CD8-positive, alpha-beta memory T cell (primary cell): ENCODE measurements around the gene RALA. TPM values are rescaled to one million over a fixed set of nuclear protein-coding genes. Genes with fewer than 3 reads are reported as not detected.

Experiments used
- CTCF ChIA-PET: fragments of 350-600 bp; sonication (Branson Sonifier 250); formaldehyde crosslinking; loops from one replicate; lab custom pipeline; 2021; ENCODE audit warnings: antibody characterized with exemption; lab: Charles Lee
- POLR2A ChIA-PET: fragments of 350-600 bp; sonication (Branson Sonifier 250); formaldehyde crosslinking; loops from one replicate; lab custom pipeline; 2021; ENCODE audit warnings: antibody characterized with exemption; lab: Charles Lee
- DNase-seq, 5 donors: peaks; one replicate each; pipeline versions ENCODE4 v3.0.0 to v3.0.0-alpha.2; 2020 to 2022; ENCODE audit warnings: mixed read lengths in 1 of 5
- H3K27ac ChIP-seq: one replicate; pipeline ENCODE4 v1.7.0; 2013; ENCODE audit warnings: low read depth, mild to moderate bottlenecking, low read length, moderate library complexity
- H3K27me3 ChIP-seq: 2 replicates; pipeline ENCODE4 v1.7.0; 2013; ENCODE audit warnings: low read length, mild to moderate bottlenecking; ENCODE audit not compliant: insufficient read depth, poor library complexity, severe bottlenecking
- H3K36me3 ChIP-seq: 2 replicates; pipeline ENCODE4 v1.7.0; 2013; ENCODE audit warnings: mild to moderate bottlenecking, low read length, moderate library complexity; ENCODE audit not compliant: insufficient read depth
- H3K4me1 ChIP-seq: 2 replicates; pipeline ENCODE4 v1.7.0; 2013; ENCODE audit warnings: mild to moderate bottlenecking, low read length, moderate library complexity; ENCODE audit not compliant: insufficient read depth
- H3K4me3 ChIP-seq: 2 replicates; pipeline ENCODE4 v1.7.0; 2013; ENCODE audit warnings: mild to moderate bottlenecking, low read length
- H3K9me3 ChIP-seq: 2 replicates; pipeline ENCODE4 v1.7.0; 2013; ENCODE audit warnings: mild to moderate bottlenecking, low read length
- H3K27ac Mint-ChIP-seq, 8 donors: one replicate each; pipeline ENCODE4 v1.8.0; 2020 to 2021; ENCODE audit warnings: mixed read lengths in 8 of 8, mild to moderate bottlenecking in 6 of 8, inconsistent platforms in 3 of 8, moderate library complexity in 3 of 8
- H3K27me3 Mint-ChIP-seq, 2 donors: one replicate each; pipeline ENCODE4 v1.8.0; 2020 to 2021; ENCODE audit warnings: mixed read lengths in 2 of 2, mild to moderate bottlenecking in 1 of 2, moderate library complexity in 1 of 2
- H3K36me3 Mint-ChIP-seq, 3 donors: one replicate each; pipeline ENCODE4 v1.8.0; 2020 to 2021; ENCODE audit warnings: mixed read lengths in 3 of 3, inconsistent platforms in 1 of 3, mild to moderate bottlenecking in 1 of 3
- H3K4me1 Mint-ChIP-seq, 3 donors: one replicate each; pipeline ENCODE4 v1.8.0; 2020 to 2021; ENCODE audit warnings: mixed read lengths in 3 of 3, inconsistent platforms in 1 of 3, mild to moderate bottlenecking in 1 of 3
- H3K4me3 Mint-ChIP-seq, 7 donors: one replicate each; pipeline ENCODE4 v1.8.0; 2020 to 2021; ENCODE audit warnings: mixed read lengths in 7 of 7, mild to moderate bottlenecking in 6 of 7, moderate library complexity in 4 of 7, inconsistent platforms in 2 of 7
- H3K9me3 Mint-ChIP-seq, 5 donors: one replicate each; pipeline ENCODE4 v1.8.0; 2020 to 2022; ENCODE audit warnings: mixed read lengths in 5 of 5, mild to moderate bottlenecking in 3 of 5, moderate library complexity in 2 of 5, inconsistent platforms in 1 of 5
- polyA plus RNA-seq: library from polyadenylated mRNA; unstranded; fragments of 300-500 nt; fragmentation: Illumina TruSeq; gene quantifications from one replicate; pipeline ENCODE4 v1.2.3, GENCODE V29; 2021
- total RNA-seq, 2 experiments: library from RNA; stranded (reverse); gene quantifications; one replicate each; pipeline ENCODE4 v1.2.3, GENCODE V29; 2021

RALA gene
- total and polyA plus RNA-seq, 3 experiments from 2014 or later: 32.9 to 38.6 (median 33.0) TPM

GRCh38 chr7:39588416-39588815, 35.0 kb upstream of the RALA start:
- ChIA-PET POLR2A (interaction anchor here (1.1 kb wide), 1 partner anchor 369 kb away, joined by 3 read pairs; no protein-coding TSS in a partner anchor), CTCF (interaction anchor here (1.4 to 3.0 kb wide), 4 partner anchors 8 to 158 kb away, joined by 3 to 21 read pairs (median 4); no protein-coding TSS in a partner anchor)
- Mint-ChIP-seq H3K4me1 (peaks cover 14 to 43% (median 24%) of the 10 kb centered on the region in 3 donors), H3K4me3 (no peak overlapping the region), H3K27me3 (no peaks in the 10 kb centered on the region), H3K27ac (no peak overlapping the region), H3K36me3 (no peaks in the 10 kb centered on the region), H3K9me3 (no peaks in the 10 kb centered on the region)
- H3K9me3 ChIP-seq: no peaks in the 10 kb centered on the region
- no peak overlapping the region for H3K27ac ChIP-seq
- no peak for DNase-seq
- H3K4me1 ChIP-seq: peaks cover 11% of the 10 kb centered on the region
- no peak overlapping the region for H3K4me3 ChIP-seq
- H3K27me3 ChIP-seq: no peaks in the 10 kb centered on the region
- no peaks in the 10 kb centered on the region for H3K36me3 ChIP-seq

- POLR2A ChIA-PET: interaction anchor here (1.1 kb wide), 2 partner anchors 34 to 368 kb away, joined by 3 to 4 read pairs; partner anchors contain the start of gene RALA
- H3K27me3 Mint-ChIP-seq: peaks cover 0 to 7% of the 10 kb centered on the region in 2 donors
These were observed 33.9 kb upstream of the RALA start for GRCh38 chr7:39589323-39590111.

DNA sequence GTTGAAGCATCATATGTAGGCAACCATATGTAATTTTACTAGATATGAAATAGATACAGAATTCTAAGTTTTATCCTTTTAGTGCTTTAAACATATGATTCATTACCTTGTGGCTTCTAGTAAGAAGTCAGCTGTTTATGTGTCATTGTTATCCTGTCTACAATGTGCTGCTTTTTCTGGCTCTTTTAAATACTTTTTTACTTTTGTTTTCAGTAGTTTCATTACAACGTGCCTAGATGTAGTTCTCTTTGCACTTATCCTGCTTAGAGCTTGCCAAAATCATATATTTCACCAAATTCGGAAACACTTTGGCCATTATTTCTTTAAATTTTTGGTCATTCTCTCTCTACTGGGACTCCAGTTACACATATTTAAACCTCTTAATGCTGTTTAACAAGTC, 30.8 kb upstream of the RALA start:
- CTCF ChIA-PET: interaction anchor here (1.3 to 2.0 kb wide), 3 partner anchors 12 to 140 kb away, joined by 4 to 8 read pairs (median 4); partner anchors contain the start of gene RALA
- POLR2A ChIA-PET: no interaction called here

More at GRCh38 chr7:39589323-39590111, 33.9 kb upstream of the RALA start:
- Histone ChIP-seq H3K27ac (peak overlapping the region; percentile 44), H3K4me3 (no peak overlapping the region), H3K36me3 (no peaks in the 10 kb centered on the region), H3K9me3 (no peaks in the 10 kb centered on the region), H3K4me1 (peaks cover 11% of the 10 kb centered on the region), H3K27me3 (no peaks in the 10 kb centered on the region)
- H3K4me3 Mint-ChIP-seq: peak overlapping the region in 3 of 7 donors; percentile 27 to 73 (median 42)
- DNase-seq: peak; percentile 13 to 82 (median 57)
- H3K9me3 Mint-ChIP-seq: no peaks in the 10 kb centered on the region
- CTCF ChIA-PET: interaction anchor here (1.1 to 3.0 kb wide), 7 partner anchors 9 to 157 kb away, joined by 3 to 21 read pairs (median 4); partner anchors contain the start of gene RALA
- H3K36me3 Mint-ChIP-seq: no peaks in the 10 kb centered on the region
- H3K27ac Mint-ChIP-seq: peak overlapping the region in 7 of 8 donors; percentile 5 to 91 (median 52)
- peaks cover 14 to 46% (median 24%) of the 10 kb centered on the region in 3 donors for H3K4me1 Mint-ChIP-seq

DNA sequence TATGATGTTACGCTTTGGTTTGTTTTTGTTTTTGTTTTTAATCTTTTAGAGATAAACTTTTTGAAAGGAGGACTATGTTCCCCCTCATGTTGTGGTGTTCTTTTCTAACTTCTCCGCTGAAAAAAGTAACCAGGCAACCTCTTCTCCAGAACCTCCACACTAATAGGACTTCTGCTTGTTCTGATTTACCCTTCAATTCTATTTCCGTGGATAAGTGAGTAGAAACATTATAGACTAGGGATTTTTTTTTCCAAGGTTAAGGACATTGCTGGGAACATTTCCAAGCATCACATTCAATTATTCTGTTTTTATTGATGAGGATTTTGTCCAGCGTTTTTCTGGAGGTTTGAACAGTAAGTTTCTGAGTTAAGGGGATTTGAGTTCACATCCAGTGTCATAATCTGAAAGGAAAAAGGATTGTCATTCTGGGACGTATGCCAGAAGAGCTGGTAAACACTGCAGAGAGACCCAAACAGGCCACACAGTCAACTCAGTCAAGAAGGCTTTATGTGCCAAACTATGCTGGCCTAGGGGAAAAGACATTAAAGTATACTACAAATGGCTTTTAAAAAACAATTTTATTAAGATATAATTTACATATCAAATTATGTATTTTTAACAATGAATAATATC, 28.3 kb upstream of the RALA start:
- H3K27ac Mint-ChIP-seq: no peak overlapping the region
- H3K36me3 Mint-ChIP-seq: no peaks in the 10 kb centered on the region
- no peaks in the 10 kb centered on the region for H3K4me1 ChIP-seq
- H3K4me3 Mint-ChIP-seq: no peak overlapping the region
- no peaks in the 10 kb centered on the region for H3K36me3 ChIP-seq
- H3K27ac ChIP-seq: no peak overlapping the region
- DNase-seq: no peak
- H3K9me3 ChIP-seq: no peaks in the 10 kb centered on the region
- H3K27me3 ChIP-seq: no peaks in the 10 kb centered on the region
- no peaks in the 10 kb centered on the region for H3K9me3 Mint-ChIP-seq
- ChIA-PET CTCF (interaction anchor here (1.1 kb wide), 1 partner anchor 301 kb away, joined by 3 read pairs; no protein-coding TSS in a partner anchor), POLR2A (no interaction called here)
- H3K4me3 ChIP-seq: no peak overlapping the region
- peaks cover 7 to 28% (median 15%) of the 10 kb centered on the region in 3 donors for H3K4me1 Mint-ChIP-seq
- peaks cover 0 to 10% of the 10 kb centered on the region in 2 donors for H3K27me3 Mint-ChIP-seq

More for the DNA sequence above, 30.8 kb upstream of the RALA start:
- DNase-seq: no peak
- Histone ChIP-seq H3K4me1 (peaks cover 11% of the 10 kb centered on the region), H3K27me3 (no peaks in the 10 kb centered on the region), H3K27ac (no peak overlapping the region), H3K36me3 (no peaks in the 10 kb centered on the region), H3K9me3 (no peaks in the 10 kb centered on the region), H3K4me3 (no peak overlapping the region)
- H3K4me3 Mint-ChIP-seq: peak overlapping the region in 1 of 7 donors; percentile 37
- no peaks in the 10 kb centered on the region for H3K9me3 Mint-ChIP-seq
- peak overlapping the region in 2 of 8 donors; percentile 23 to 45 for H3K27ac Mint-ChIP-seq
- H3K4me1 Mint-ChIP-seq: peaks cover 14 to 46% (median 24%) of the 10 kb centered on the region in 3 donors
- no peaks in the 10 kb centered on the region for H3K36me3 Mint-ChIP-seq
- peaks cover 0 to 10% of the 10 kb centered on the region in 2 donors for H3K27me3 Mint-ChIP-seq

- no peak overlapping the region for H3K4me3 ChIP-seq
- H3K27ac Mint-ChIP-seq: no peak overlapping the region
- H3K4me1 Mint-ChIP-seq: peaks cover 10 to 26% (median 24%) of the 10 kb centered on the region in 3 donors
- POLR2A ChIA-PET: no interaction called here
- no peaks in the 10 kb centered on the region for H3K27me3 ChIP-seq
- H3K36me3 Mint-ChIP-seq: peaks cover 0 to 6% (median 3%) of the 10 kb centered on the region in 3 donors
- peaks cover 14% of the 10 kb centered on the region for H3K4me1 ChIP-seq
- no peak for DNase-seq
- no peaks in the 10 kb centered on the region for H3K9me3 ChIP-seq
- peaks cover under 1 to 11% of the 10 kb centered on the region in 2 donors for H3K27me3 Mint-ChIP-seq
- no peaks in the 10 kb centered on the region for H3K36me3 ChIP-seq
- H3K9me3 Mint-ChIP-seq: no peaks in the 10 kb centered on the region
- CTCF ChIA-PET: no interaction called here
- H3K27ac ChIP-seq: no peak overlapping the region
- no peak overlapping the region for H3K4me3 Mint-ChIP-seq
These were observed 21.0 kb upstream of the RALA start for GRCh38 chr7:39602351-39602750.

- Mint-ChIP-seq H3K4me3 (no peak overlapping the region), H3K27ac (peak overlapping the region in 1 of 8 donors; percentile 10)
These were observed 19.4 kb upstream of the RALA start for GRCh38 chr7:39603924-39604323.

DNA sequence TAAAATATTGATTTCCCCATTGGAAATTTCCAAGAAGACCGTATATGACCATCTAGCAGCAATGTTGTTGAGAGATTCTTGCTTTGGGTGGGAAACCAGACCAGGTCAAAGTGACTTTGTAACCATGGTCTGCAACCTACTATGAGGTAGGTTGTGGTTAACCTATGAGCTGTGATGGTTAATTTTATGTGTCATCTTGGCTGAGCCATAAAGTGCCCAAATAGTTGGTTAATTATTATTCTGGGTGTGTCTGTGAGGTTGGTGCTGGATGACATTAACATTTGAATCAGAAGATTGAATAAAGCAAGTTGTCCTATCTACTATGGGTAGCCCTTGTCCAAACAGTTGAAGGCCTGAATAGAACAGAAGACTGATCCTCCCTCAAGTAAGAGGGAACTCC, 18.3 kb upstream of the RALA start:
- Histone ChIP-seq H3K36me3 (no peaks in the 10 kb centered on the region), H3K4me3 (no peak overlapping the region), H3K27me3 (no peaks in the 10 kb centered on the region), H3K9me3 (no peaks in the 10 kb centered on the region), H3K27ac (no peak overlapping the region), H3K4me1 (peaks cover 32% of the 10 kb centered on the region)
- ChIA-PET CTCF (interaction anchor here (0.9 to 2.4 kb wide), 4 partner anchors 15 to 140 kb away, joined by 3 to 5 read pairs (median 4); no protein-coding TSS in a partner anchor), POLR2A (no interaction called here)
- peaks cover 14 to 40% (median 32%) of the 10 kb centered on the region in 3 donors for H3K4me1 Mint-ChIP-seq
- peaks cover 0 to 9% (median 3%) of the 10 kb centered on the region in 3 donors for H3K36me3 Mint-ChIP-seq
- no peaks in the 10 kb centered on the region for H3K9me3 Mint-ChIP-seq
- peak overlapping the region in 1 of 7 donors; percentile 1 for H3K4me3 Mint-ChIP-seq
- DNase-seq: no peak
- peak overlapping the region in 1 of 8 donors; percentile 7 for H3K27ac Mint-ChIP-seq
- peaks cover 12 to 27% of the 10 kb centered on the region in 2 donors for H3K27me3 Mint-ChIP-seq

More at GRCh38 chr7:39603924-39604323, 19.4 kb upstream of the RALA start:
- peaks cover 24% of the 10 kb centered on the region for H3K4me1 ChIP-seq
- H3K36me3 ChIP-seq: no peaks in the 10 kb centered on the region
- H3K4me3 ChIP-seq: no peak overlapping the region
- H3K27me3 ChIP-seq: no peaks in the 10 kb centered on the region
- no peak for DNase-seq
- H3K27ac ChIP-seq: no peak overlapping the region
- Mint-ChIP-seq H3K4me1 (peaks cover 11 to 31% (median 28%) of the 10 kb centered on the region in 3 donors), H3K36me3 (peaks cover 0 to 6% (median 3%) of the 10 kb centered on the region in 3 donors), H3K27me3 (peaks cover 4 to 18% of the 10 kb centered on the region in 2 donors), H3K9me3 (no peaks in the 10 kb centered on the region)
- ChIA-PET POLR2A (no interaction called here), CTCF (interaction anchor here (2.4 kb wide), 1 partner anchor 25 kb away, joined by 5 read pairs; no protein-coding TSS in a partner anchor)
- H3K9me3 ChIP-seq: no peaks in the 10 kb centered on the region
